ENCODE results near the gene RBM17. TPM values are rescaled to one million over a fixed set of nuclear protein-coding genes. Genes with fewer than 3 reads are reported as not detected.

Gene RBM17
- total RNA-seq, 1 experiment from 2014 or later, result 129 TPM

DNA sequence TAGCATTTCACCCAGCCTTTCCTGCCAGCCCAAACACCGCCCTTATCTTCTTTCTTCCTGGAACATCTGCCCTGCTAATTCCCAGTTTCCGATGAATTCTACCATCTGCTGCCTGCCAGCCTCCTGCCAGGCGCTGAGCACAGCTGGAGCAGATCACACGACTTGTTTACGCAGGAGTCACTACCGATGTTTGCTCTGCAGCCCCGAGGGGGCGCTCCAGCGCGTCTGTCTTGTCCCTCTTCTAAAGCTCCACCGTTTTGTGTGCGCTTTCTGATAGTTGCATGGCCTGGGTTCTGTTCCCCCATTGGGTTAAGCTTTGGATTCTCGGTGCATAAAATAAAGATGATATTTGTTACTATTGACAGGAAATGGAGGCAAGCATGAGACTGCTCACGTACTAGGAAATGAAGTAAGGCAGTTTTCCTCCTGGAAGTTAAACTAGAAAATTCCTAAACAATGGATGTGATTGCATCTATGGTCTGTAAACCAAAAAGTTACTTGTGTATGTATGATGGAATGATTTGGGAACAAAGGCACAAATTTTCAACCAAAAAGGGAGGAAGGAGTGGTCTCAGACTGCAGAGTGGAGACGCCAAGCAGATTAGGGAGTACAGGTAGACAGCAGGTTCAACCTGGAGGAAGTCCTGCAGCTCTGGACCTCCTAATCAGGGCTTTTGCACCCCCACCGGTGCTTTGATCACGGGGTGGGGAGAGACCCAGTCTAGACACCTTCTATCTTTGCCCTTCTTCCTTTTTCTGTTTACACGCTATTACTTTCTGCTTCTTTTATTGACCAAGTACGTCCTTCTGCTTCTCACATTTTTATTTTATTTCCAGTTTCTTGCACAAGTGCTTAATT lies 2.2 kb upstream of the RBM17 start:
- intact Hi-C loops (cut with micrococcal nuclease), result loop anchor here (5.0 to 10.0 kb wide), 2 partner anchors 112 to 316 kb away; partner anchors contain the start of gene IL15RA
- TF ChIP-seq FOSL1 (IDR thresholded peaks at IDR 0.05; ENCODE audit: low read depth), result no peak
- no peak for TF ChIP-seq EGR1 (IDR thresholded peaks at IDR 0.05; ENCODE audit: low read depth)
- TF ChIP-seq, protein P1, sequence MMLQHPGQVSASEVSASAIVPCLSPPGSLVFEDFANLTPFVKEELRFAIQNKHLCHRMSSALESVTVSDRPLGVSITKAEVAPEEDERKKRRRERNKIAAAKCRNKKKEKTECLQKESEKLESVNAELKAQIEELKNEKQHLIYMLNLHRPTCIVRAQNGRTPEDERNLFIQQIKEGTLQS (IDR thresholded peaks at IDR 0.05), result no peak
- TF ChIP-seq POLR2AphosphoS5 (IDR thresholded peaks at IDR 0.05; ENCODE audit: low read depth, low read length), result no peak
- TF ChIP-seq CBX3 (IDR thresholded peaks at IDR 0.05; ENCODE audit: low read depth), result peak; percentile 74; the same call in 1 of the 2 replicates
- TF ChIP-seq EZH2phosphoT487 (IDR thresholded peaks at IDR 0.05; ENCODE audit: borderline replicate concordance), result no peak
- no peak for TF ChIP-seq POLR2A (IDR thresholded peaks at IDR 0.05; ENCODE audit: borderline replicate concordance, extremely low read depth, insufficient read depth, insufficient read length)
- TF ChIP-seq CEBPB (IDR thresholded peaks at IDR 0.05; ENCODE audit: low read depth), result no peak
- TF ChIP-seq ZFX (IDR thresholded peaks at IDR 0.05), result no peak
- no peak for TF ChIP-seq JUND (IDR thresholded peaks at IDR 0.05)
- TF ChIP-seq EZH2 (IDR thresholded peaks at IDR 0.05), result no peak
- no peak for TF ChIP-seq REST (IDR thresholded peaks at IDR 0.05; ENCODE audit: low read depth)
- peak; percentile 66 to 85 (median 83) for TF ChIP-seq CTCF (IDR thresholded peaks at IDR 0.05 in 2 of 3, conservative IDR thresholded peaks at IDR 0.05 in 1 of 3; ENCODE audit: borderline replicate concordance in 1 of 3, insufficient read depth in 1 of 3, low read depth in 2 of 3, low read length in 2 of 3)
- TF ChIP-seq ZNF274 (IDR thresholded peaks at IDR 0.05; ENCODE audit: low read depth, low read length), result no peak
- TF ChIP-seq, protein P2, sequence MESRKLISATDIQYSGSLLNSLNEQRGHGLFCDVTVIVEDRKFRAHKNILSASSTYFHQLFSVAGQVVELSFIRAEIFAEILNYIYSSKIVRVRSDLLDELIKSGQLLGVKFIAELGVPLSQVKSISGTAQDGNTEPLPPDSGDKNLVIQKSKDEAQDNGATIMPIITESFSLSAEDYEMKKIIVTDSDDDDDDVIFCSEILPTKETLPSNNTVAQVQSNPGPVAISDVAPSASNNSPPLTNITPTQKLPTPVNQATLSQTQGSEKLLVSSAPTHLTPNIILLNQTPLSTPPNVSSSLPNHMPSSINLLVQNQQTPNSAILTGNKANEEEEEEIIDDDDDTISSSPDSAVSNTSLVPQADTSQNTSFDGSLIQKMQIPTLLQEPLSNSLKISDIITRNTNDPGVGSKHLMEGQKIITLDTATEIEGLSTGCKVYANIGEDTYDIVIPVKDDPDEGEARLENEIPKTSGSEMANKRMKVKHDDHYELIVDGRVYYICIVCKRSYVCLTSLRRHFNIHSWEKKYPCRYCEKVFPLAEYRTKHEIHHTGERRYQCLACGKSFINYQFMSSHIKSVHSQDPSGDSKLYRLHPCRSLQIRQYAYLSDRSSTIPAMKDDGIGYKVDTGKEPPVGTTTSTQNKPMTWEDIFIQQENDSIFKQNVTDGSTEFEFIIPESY (IDR thresholded peaks at IDR 0.05; ENCODE audit: extremely low read depth, insufficient replicate concordance, low read length), result no peak
- TF ChIP-seq SRF (IDR thresholded peaks at IDR 0.05; ENCODE audit: low read depth), result no peak
- no peak for TF ChIP-seq SP1 (IDR thresholded peaks at IDR 0.05; ENCODE audit: low read depth)
- peak; percentile 48 for TF ChIP-seq TCF7L2 (IDR thresholded peaks at IDR 0.05; ENCODE audit: borderline replicate concordance, extremely low read depth, insufficient read depth, insufficient read length)

More for the DNA sequence above, 2.2 kb upstream of the RBM17 start:
- H3K79me2 ChIP-seq (ENCODE audit: insufficient read depth, low read length), result peaks cover 27% of the 10 kb centered on the region
- H3K9me2 ChIP-seq (ENCODE audit: insufficient read depth), result no peaks in the 10 kb centered on the region
- H3K4me3 ChIP-seq (replicated peaks in 1 of 2; ENCODE audit: low read depth in 1 of 2, low read length in 2 of 2), result no peak overlapping the region
- CTCF ChIA-PET, result interaction anchor here (1.0 to 1.7 kb wide), 4 partner anchors 11 to 315 kb away, joined by 3 to 8 read pairs (median 4); no protein-coding TSS in a partner anchor
- DNase-seq (ENCODE audit: low read depth, low spot score) (peak; percentile 76), ATAC-seq (peak; percentile 71)
- no peak overlapping the region for H3K27ac ChIP-seq (ENCODE audit: low read depth, low read length)
- H3K27me3 ChIP-seq (ENCODE audit: insufficient read depth, low read length), result peaks cover 14% of the 10 kb centered on the region; the same call in 1 of the 2 replicates
- no peak overlapping the region for H3K9ac ChIP-seq (ENCODE audit: low read length)
- RAD21 ChIA-PET (ENCODE audit: low non-redundant PET in 1 of 2, low total read pairs in 2 of 2, uncharacterized antibody in 2 of 2, unreplicated experiment in 2 of 2), result interaction anchor here in 1 of 2 experiments (0.9 kb wide), 1 partner anchor 315 kb away, joined by 3 read pairs; no protein-coding TSS in a partner anchor
- H4K20me1 ChIP-seq (ENCODE audit: insufficient read depth), result peaks cover 7% of the 10 kb centered on the region; the same call in 1 of the 2 replicates
- H3K36me3 ChIP-seq (ENCODE audit: control insufficient read depth in 1 of 2, insufficient read depth in 2 of 2, low read length in 2 of 2), result no peaks in the 10 kb centered on the region
- peaks cover 0 to 3% of the 10 kb centered on the region in 2 experiments; a peak in 1 of 4 replicates for H3K9me3 ChIP-seq (ENCODE audit: control insufficient read depth in 1 of 2, insufficient read depth in 1 of 2, low read depth in 1 of 2, low read length in 2 of 2)
- POLR2A ChIA-PET, result no interaction called here
- H2AFZ ChIP-seq (ENCODE audit: low read depth, low read length, poor library complexity, severe bottlenecking), result peak overlapping the region; percentile 95
- no TSS peak for BruUV-seq (replicated peaks)
- peak overlapping the region; percentile 33; the same call in 1 of the 2 replicates for H3K4me2 ChIP-seq (ENCODE audit: low read length)
- H3K4me1 ChIP-seq (ENCODE audit: control insufficient read depth in 1 of 2, insufficient read depth in 2 of 2, low read length in 2 of 2), result peaks cover 5 to 15% of the 10 kb centered on the region in 2 experiments; a peak in 3 of 4 replicates

Measured in HCT116 (cell line).